Measurements from ENCODE around the gene EMC8.

The EMC8 gene

DNA sequence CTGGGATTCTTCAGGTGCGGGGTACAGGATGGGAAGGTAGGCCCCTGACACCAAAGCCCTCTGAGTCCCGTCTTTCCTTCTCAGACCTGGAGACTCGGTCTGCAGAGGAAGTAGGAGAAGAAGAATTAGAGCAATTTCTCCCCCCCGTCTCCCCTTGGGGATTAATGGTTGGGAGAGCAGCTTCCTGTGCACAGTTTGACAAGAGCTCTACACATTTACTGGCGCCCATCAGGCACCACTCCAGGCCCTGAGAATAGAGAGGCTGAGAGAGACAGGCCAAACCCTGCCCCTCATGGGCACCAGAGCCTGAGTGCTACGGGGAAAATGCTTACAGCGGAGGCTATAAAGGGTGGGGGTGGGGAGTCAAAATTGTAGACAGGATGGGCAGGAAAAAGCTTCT is 44.9 kb downstream of the EMC8 start:
- no peak for DNase-seq (ENCODE audit: low read depth)

DNA sequence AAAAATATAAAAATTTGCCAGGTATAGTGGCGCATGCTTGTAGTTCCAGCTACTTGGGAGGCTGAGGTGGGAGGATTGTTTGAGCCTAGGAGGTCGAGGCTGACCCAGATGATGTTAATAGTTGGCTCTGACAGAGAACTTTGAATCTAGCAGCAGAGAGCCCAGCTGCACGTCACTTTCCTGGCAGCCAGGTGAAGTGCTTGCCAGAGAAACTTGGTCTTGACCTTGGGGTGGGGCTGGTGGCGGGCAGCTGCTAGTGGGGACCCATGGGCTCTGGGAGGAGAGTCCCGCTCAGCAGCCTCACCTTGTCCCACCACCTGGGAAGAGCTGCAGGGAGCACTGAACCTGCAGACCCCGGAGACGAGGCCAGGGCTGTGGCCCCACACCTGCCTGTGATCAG is 45.4 kb downstream of the EMC8 start:
- DNase-seq (ENCODE audit: low read depth) = no peak

DNA sequence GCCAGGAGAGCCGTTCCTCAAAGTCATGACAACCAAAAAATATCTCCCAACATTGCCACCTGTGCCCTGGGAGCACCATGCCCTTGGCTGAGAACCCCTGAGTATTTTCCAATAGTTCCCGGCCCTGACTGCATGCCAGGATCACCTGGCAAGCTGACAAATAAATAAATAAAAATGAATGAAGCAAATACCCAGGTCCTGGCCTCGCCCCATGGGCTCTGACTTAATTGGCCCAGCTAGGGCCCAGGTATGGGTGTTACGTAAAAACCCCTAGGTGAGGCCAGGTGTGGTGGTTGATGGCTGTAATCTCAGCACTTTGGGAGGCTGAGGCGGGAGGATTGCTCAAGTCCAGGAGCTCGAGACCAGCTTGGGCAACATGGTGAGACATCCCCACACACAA is 45.8 kb downstream of the EMC8 start:
- no peak for DNase-seq (ENCODE audit: low read depth)

DNA sequence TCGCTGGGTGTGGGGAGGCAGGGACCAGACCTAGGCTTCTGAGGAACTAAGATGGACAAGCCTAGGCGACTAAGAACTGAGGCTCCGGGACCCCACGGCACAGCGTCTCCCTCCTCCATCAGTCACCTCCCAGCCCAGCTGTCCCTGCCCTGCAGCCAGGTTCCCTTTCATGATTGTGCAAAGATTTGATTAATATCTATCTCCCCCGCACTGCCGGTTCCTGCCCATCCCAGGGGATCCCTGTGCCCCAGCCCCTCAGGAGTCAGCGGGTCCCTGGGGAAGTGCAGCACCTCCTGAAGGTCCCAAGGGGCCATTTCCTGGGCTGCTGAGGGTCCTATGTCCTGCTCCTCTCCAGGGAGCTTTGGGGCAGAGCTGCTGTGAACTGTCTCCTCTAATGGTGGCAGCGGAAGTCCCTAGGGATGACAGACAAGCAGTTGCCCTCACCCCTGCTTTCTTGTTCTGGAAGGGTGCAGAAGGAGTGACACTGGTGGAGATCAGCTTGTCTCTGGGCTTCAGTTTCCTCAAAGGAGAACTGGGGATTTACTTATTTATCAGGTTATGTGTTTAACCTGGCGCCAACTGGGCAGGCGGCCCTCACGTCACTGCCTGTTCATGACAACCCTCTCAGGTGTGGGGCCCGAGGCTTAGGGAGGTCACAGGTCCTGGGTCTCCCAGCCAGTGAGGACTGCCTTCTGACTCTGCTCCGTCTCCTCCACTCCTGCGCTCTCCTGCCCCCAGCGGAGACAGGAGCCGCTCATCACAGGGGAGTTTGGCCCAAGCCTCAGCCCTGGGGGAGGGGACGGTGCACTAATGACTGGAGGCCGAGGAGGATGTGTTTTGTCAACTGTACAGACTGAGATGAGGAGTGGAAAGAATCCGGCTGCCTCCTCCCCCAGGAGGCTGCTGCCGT is 46.6 kb downstream of the EMC8 start:
- no peak for DNase-seq (ENCODE audit: low read depth)

DNA sequence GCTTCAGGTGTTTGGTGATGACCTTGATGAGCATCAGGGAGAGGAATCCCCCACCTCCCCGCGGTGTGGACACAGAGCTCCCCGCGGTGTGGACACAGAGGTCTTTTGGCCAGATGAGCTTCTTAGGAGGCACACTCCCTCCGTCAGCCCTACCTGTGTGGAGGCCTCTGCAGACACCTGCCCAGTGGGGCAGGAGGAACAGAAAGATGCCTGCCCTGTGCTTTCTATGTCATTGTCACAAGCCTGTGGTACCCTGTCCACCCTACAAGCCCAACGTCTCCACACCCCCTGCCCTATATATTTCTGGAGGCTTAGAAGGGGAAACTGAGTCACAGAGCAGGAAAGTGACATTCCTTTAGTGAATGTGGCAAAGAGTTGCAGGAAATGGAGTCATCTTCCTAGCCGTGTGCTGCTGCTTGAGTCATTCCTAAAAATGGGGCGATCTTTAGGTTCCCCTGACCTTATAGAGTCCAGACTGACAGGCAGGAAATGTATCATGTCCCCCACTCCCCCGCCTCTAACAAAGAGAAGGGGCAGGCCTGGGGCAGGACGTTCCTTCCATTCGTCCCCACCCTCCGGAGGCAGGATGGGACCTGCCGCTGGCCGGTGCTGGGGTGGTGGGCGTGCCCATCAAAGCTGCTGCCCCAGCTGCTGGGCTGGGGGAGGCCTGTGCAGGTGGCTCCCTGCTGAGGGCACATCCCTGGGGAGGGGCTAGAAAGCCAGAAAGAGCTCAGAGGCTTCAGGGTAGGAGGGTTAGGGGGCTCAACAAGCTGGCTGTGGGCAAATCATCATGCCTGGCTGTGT is 47.4 kb downstream of the EMC8 start:
- DNase-seq (ENCODE audit: low read depth) = no peak

DNA sequence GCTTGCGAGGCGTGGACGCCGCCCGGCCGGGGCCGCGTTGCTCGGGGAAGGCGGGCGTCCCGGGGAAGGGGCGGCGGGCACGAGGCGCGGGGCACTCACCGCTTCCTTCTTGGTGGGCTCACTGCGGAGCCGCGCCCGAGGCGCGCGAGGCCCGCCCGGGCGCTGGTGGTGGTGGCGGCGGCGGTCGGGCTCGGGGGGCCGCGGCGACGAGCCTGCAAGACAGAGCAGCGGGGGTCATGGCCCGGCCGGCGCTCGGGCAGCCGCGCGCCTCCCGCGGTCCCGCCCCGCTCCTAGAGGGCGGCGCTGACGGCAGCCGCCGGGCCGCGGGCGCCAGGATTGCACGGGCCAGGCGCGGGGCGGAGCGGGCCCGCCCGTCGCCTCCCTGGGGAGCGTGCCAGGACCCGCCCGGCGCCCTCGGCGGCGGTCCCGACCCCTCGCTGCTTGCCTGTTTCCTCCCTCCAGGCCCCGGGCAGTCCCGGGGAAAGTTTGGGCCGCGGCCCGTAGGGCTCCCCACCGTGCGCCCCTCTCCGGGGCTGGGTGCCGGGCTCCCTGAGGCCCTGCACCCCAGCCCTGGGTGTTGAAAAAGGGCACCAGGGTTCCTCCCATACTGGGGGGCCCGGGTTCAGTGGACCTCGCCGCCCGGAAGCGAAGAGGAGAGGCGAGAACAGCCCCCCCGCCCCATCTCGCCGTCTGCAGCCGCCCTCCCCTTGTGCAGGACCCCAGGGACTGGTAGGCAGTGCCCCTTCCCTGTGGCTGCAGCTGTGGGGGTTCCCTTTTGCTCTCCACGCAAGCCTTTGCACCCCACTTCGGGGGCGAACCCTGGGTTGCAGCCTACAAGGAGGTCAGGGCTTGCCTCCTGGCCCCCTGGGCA is 48.3 kb downstream of the EMC8 start, which contains the start of gene C16orf74:
TSS of gene C16orf74 (minus strand) at position 270 of the 871 bp plus-strand sequence. CDS start 15,879 bp downstream, outside the sequence.
- DNase-seq (ENCODE audit: low read depth) = no peak

DNA sequence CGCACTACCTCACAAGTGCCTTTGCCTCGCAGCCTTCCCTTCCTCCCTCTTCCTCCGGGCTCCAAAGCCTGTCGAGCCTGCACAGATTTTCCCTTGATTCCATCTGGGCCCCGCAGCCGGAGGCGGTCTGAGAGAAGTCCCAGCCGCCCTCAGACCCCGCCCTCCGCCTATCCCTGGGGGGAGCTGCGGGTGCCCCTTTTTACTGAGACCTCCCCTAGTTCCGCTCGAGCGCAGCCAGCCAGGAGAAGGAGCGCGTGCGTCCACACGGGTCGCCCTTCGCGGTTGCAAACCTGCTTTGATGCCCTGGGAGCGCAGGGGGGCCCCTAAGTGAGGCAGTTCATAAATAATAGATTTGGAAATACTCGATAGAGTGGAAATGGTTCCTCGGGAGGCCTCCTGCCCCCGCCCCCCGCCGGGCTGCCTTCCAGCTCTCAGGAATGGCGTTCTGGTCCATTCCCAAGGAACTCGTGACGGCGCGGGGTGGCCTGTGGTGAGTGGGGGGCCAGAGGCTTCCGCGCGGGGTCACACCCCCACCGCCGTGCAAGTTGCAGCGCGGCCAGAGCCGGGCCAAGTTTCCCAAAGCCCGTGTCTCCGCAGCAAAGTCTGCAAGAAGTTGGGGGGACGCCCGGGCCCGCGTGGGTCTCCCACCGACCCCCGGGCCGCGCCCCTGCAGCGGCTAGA is 49.1 kb downstream of the EMC8 start:
- DNase-seq (ENCODE audit: low read depth) = no peak

DNA sequence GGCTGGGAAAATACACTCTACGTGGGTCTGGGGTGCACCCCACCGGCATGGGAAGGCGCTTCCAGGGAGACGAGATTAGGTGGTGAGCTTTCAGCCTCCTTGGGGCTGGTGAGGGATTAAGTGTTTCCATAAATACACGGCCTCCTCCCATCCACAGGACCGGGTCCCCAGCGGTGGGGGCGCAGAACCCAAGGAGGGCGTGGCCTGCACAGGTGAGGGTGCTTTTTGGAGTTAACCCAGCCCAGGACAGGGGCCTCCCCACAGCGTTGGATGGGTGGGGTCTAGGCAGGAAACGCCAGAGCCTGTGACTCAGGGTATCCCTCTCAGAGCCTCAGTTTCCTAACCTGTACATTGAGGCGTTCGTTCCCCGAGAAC is 49.6 kb downstream of the EMC8 start:
- no peak for DNase-seq (ENCODE audit: low read depth)

DNA sequence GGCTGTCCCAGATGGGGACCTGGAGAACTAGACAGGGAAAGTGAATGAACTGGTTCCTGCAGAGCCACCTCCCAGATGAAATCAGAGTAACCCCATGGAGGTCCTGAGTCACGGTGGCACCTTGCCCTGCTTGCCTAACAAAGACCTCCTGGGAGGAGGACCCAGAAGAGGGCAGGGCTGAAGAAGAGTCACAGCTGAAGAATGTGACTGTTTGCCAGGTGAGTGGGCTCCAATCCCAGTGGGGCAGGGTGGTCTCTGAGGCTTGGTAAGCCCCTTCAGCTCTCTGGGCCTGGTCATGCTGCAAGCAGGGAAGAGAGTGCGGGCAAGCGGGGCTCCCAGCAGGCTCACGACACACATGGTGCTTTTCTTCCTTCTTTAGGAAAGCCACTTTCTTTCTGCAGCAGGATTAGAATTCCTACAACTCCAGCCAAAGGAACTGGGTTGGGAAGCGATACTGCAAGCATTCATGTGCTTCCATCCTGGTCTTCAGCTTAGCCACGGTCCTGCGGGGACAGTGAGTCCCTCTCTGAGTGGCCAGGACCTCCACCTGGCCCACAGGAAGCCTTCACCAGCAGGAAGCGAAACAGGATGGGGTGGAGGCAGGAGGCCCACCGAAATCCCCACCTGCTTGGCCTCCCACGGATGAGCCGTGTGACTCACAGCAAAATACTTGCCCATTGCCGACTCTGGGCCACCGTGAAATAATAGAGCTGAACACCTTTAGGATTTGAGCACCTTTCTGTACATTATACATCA is 52.7 kb downstream of the EMC8 start:
- DNase-seq (ENCODE audit: low read depth) = no peak

DNA sequence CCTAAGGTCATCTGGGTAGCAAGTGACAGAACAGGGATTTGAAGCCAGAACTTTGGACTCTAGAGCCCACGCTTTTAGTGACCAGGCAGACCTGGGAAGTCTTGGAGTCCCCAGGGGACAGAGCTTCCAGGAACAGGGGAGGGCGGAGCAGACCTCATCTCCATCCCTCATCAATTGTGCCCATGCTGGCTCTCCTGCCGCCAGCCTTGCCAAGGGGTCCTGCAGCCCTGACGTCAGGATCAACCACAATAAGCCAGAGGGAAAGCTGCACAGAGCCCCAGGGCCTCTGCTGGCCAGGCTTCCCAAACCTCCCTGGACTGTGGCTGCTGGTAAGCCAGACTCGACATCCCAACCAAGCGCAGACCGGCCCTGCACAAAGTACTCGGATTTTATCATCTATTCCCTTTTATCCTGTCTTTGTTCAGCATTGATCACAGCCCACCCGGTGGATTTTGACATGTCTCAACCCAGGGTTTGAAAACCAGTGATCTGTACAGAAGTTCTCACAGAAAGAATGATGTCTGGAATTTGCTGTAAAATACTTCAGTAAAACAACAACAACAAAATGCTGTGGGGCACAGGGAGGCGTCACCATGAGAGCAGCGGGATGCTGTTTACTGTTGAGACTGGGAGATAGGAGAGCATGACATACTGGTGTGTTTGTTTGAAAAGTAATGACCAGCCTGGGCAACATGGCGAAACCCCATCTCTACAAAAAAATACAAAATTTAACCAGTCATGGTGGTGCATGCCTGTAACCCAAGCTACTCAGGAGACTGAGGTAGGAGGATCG is 60.2 kb downstream of the EMC8 start:
- no peak for DNase-seq (ENCODE audit: low read depth)

DNA sequence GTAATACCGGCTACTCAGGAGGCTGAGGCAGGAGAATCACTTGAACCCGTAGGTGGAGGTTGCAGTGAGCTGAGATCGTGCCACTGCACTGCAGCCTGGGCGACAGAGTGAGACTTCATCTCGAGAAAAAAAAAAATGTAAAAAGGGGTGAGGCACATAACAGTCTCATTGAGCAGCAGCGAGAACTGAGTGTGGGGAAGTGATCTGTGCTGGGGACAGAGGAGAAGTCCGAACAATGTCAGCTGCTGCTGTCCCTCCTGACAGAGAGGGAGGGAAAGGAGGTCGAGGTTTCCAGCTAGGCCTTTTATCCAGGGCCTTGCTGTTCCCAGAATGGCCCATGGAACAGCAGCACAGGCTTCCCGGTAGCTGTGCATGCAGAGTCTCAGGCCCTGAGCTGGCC is 62.4 kb downstream of the EMC8 start:
- no peak for DNase-seq (ENCODE audit: low read depth)

DNA sequence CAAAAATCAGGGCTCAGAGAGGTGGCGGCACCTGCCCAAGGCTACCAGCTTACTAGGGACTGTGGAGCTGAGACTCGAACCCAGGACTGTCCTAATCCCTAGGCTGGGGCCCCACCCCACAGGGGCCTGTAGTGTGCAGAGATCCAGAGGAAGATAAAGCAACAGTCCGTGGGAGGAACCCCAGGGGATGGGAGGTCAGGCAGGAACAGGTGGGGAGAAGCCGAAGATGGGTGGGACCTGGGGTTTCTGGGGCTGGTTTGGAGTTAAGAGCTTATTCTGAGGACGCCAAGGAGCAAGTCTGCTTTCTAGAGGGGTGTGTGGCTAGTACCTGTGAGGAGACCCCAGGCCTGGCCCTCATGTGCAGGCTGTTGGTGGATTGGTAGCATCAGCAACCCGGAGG is 63.4 kb downstream of the EMC8 start:
- no peak for DNase-seq (ENCODE audit: low read depth)

DNA sequence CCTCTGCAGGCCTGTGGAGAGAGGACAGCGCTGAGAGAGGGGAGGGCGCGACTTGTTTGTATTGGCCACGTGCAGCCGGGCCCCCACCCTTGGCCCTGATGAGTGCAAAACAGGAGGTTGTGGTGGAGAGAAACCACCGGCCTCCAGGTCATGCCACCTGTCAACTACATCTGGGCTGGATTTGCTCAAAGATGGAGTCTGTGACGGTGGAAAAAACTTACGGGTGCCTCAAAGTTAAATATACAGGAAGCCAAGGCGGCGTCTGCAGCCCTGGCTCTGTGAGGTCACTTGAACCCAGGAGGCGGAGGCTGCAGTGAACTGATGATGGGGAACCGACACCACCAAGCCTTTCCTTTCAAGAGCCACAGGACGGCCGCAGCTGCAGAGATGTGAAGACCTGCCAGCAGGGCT is 64.1 kb downstream of the EMC8 start:
- peak; percentile 18 for DNase-seq (ENCODE audit: low read depth)

DNA sequence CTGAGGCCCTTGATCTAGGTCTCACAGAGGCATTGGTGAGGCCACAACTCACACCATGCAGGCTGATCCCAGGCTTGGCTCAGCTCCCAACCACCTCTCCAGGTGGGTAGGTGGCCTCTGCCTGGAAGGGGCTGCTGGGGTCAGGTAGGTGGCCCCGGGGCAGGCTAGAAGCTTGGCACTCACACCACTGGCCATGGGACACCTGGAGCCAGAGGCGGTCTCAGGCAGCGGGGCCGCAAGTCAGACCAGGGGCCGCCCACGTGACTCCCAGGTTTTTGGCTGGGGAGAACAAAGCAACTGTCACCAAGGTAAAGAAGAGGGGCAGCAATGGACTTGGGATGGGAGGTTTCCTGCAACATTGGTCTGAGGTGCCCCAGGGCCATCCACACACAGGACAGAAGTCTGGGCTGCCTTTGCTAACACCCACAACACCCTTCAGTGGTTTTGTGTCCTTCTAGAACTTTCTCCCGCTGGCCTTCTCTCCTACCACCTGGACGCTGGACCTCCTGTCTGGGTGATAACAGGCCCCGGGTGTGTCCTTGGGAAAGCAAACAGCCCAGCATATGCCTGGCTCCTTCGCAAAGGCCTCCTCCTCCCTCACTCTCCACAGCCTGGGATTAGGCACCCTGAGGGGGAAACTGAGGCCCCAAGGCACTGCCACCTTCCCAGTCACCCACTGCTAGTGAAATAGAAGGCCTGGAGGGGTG is 64.9 kb downstream of the EMC8 start:
- no peak for DNase-seq (ENCODE audit: low read depth)

DNA sequence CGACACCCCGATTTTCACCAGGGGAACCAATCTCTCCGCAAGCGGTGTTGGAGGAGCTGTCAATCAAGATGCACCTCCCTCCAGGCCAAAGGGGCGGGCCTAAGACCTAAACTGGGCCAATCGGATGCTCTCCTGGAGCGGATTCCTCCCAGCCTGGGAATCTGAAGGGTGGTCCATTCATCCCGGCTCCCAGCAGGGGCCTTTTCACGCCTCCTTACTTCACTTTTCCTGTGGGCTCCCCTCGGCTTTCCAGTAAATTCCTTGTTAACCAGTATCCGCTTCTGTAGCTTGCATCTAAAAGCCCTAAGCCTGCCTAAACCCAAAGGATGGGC is 65.5 kb downstream of the EMC8 start:
- DNase-seq (ENCODE audit: low read depth) = no peak

DNA sequence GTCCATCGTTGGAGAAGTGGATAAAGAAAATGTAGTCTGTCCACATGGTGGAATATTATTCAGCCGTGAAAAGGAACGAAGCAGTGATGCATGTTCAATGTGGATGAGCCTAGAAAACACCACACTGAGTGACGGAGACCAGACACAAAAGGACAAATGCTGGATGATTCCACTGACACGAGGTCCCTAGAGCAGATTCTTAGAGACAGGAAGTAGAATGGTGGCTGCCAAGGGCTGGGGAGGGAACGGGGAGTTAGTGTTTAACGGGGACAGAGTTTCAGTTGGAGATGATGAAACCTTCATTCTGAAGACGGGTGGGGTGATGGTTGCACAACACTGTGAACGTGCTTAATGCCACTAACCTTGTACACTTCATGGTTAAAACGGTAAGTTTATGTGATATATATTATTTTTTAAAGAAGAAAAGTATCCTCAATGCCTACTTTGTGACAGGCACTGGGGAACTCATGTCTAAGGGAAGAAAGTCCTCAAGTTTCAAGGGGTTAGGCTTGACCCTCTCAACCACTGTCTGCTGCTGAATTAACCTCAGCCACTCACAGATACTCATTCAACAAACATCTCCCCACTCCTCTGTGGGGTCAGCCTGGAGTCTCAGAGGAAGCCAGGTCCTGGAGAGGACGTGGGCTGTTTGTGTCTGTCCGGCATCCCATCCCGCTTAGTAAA is 66.0 kb downstream of the EMC8 start:
- no peak for DNase-seq (ENCODE audit: low read depth)

DNA sequence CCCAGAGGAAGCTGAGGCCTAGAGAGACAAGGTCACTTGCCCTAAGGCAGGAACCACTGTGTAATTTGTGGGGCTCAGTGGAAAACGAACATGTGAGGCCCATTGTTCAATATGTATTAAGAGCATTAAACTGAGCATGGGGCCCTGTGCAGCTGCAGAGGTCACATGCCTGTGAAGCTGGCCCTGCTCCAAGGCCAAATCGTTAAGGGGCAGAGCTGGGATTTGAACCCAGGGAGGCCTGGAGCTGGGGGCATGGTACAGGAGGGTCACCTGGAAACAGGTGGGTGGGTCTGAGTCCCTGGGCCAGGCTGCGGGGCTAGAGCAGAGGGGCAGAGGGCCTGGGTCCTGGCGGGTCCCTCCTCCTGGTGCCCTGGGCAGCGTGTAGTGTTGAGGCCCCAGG is 68.2 kb downstream of the EMC8 start:
- no peak for DNase-seq (ENCODE audit: low read depth)

DNA sequence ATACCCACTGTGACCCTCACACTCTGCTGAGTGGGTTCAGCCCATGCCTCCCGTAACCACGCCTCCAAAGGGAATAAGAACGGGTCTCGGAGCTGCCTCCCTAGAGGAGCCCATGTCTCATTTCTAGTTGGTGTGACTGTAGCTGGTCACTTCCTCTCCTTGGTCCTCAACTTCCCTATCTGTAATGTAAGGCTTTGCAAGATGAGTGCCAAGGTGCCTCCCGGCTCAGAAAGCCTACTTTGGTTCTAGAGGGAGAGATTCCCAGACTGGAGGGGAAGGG is 69.2 kb downstream of the EMC8 start:
- no peak for DNase-seq (ENCODE audit: low read depth)
